HEK293 (cell line): ENCODE data around the gene TIMP2.
"Not testable (repeated sequence)": the region's sequence is repeated elsewhere in the genome, so short reads cannot be mapped to it uniquely, and the experiment has no call there.

Experiments used
- CTCF ChIA-PET: fragments of 350-600 bp; formaldehyde crosslinking; extraction: SDS; loops from one replicate; lab custom pipeline; 2021; ENCODE audit warnings: antibody characterized with exemption; lab: Yijun Ruan, JAX
- POLR2A ChIA-PET: fragments of 300-600 bp; formaldehyde crosslinking; extraction: SDS; loops from one replicate; lab custom pipeline; 2020; ENCODE audit warnings: antibody characterized with exemption, inconsistent platforms; lab: Yijun Ruan, JAX
- H3K27ac ChIP-seq: fragments of 200-500 bp; sonication (Bioruptor generic); 2 replicates; pipeline ENCODE4 v1.5.1; 2014; ENCODE audit warnings: low read depth, low read length, control low read depth, inconsistent platforms; ENCODE audit errors: extremely low read depth
- H3K36me3 ChIP-seq, 2 experiments: fragments of 200-500 bp in 1 of 2; sonication (Bioruptor generic) in 1 of 2; 1 replicate in 1 of 2; 2 replicates in 1 of 2; pipeline ENCODE4 v1.5.1; 2014 to 2017; ENCODE audit warnings: inconsistent platforms in 2 of 2, low read length in 2 of 2; ENCODE audit not compliant: control insufficient read depth in 2 of 2, insufficient read depth in 1 of 2
- H3K4me1 ChIP-seq: fragments of 200-500 bp; sonication (Bioruptor generic); 2 replicates; pipeline ENCODE4 v1.5.1; 2014; ENCODE audit warnings: mild to moderate bottlenecking, low read length, inconsistent platforms; ENCODE audit not compliant: control insufficient read depth, insufficient read depth
- H3K4me3 ChIP-seq: 2 replicates; pipeline ENCODE4 v1.5.1; 2011; ENCODE audit warnings: low read depth, mild to moderate bottlenecking, control low read depth, low read length, moderate library complexity
- H3K9me3 ChIP-seq: fragments of 200-500 bp; sonication (Bioruptor generic); 2 replicates; pipeline ENCODE4 v1.5.1; 2014; ENCODE audit warnings: low read depth, low read length, inconsistent platforms; ENCODE audit not compliant: control insufficient read depth, insufficient read depth
- EGR2 ChIP-seq: fragments of 450-650 bp; formaldehyde crosslinking; IDR thresholded peaks from 2 replicates; pipeline ENCODE4 v1.5.1; 2016; ENCODE audit warnings: low read depth, missing biosample characterization, missing genetic modification characterization
- HIC1 ChIP-seq: fragments of 450-650 bp; formaldehyde crosslinking; IDR thresholded peaks from 2 replicates; pipeline ENCODE4 v1.5.1; 2016; ENCODE audit warnings: missing biosample characterization, missing genetic modification characterization
- HOXA7 ChIP-seq: sonication (generic); formaldehyde crosslinking; IDR thresholded peaks from 2 replicates; pipeline ENCODE4 v1.8.1; 2022; ENCODE audit warnings: missing genetic modification reagents, borderline replicate concordance
- KLF7 ChIP-seq: fragments of 450-650 bp; formaldehyde crosslinking; IDR thresholded peaks from 2 replicates; pipeline ENCODE4 v1.5.1; 2016; ENCODE audit warnings: missing biosample characterization, missing genetic modification characterization, borderline replicate concordance
- SETDB1 ChIP-seq: IDR thresholded peaks from one replicate; pipeline ENCODE4 v1.6.1; 2017; ENCODE audit warnings: mild to moderate bottlenecking, low read length, moderate library complexity, mixed read lengths; ENCODE audit not compliant: insufficient read length
- SP7 ChIP-seq: fragments of 450-650 bp; formaldehyde crosslinking; IDR thresholded peaks from 2 replicates; pipeline ENCODE4 v1.5.1; 2016; ENCODE audit warnings: missing biosample characterization, missing genetic modification characterization
- WT1 ChIP-seq: fragments of 450-650 bp; formaldehyde crosslinking; IDR thresholded peaks from 2 replicates; pipeline ENCODE4 v1.5.1; 2016; ENCODE audit warnings: missing biosample characterization, missing genetic modification characterization
- ZBTB17 ChIP-seq: fragments of 450-650 bp; formaldehyde crosslinking; IDR thresholded peaks from 2 replicates; pipeline ENCODE4 v1.5.1; 2016; ENCODE audit warnings: missing biosample characterization, missing genetic modification characterization
- ZBTB49 ChIP-seq: fragments of 450-650 bp; formaldehyde crosslinking; IDR thresholded peaks from 2 replicates; pipeline ENCODE4 v1.5.1; 2016; ENCODE audit warnings: missing biosample characterization, missing genetic modification characterization, low read depth
- ZFP3 ChIP-seq: fragments of 450-650 bp; formaldehyde crosslinking; IDR thresholded peaks from 2 replicates; pipeline ENCODE4 v1.5.1; 2016; ENCODE audit warnings: low read depth, missing biosample characterization, missing genetic modification characterization
- ZIC2 ChIP-seq: fragments of 450-650 bp; formaldehyde crosslinking; IDR thresholded peaks from 2 replicates; pipeline ENCODE4 v1.5.1; 2016; ENCODE audit warnings: missing biosample characterization, missing genetic modification characterization
- ZNF223 ChIP-seq: fragments of 450-650 bp; formaldehyde crosslinking; IDR thresholded peaks from 2 replicates; pipeline ENCODE4 v1.5.1; 2016; ENCODE audit warnings: missing biosample characterization, missing genetic modification characterization
- ZNF239 ChIP-seq: fragments of 450-650 bp; formaldehyde crosslinking; IDR thresholded peaks from 2 replicates; pipeline ENCODE4 v1.5.1; 2016; ENCODE audit warnings: missing biosample characterization, missing genetic modification characterization
- ZNF362 ChIP-seq: fragments of 450-650 bp; formaldehyde crosslinking; IDR thresholded peaks from 2 replicates; pipeline ENCODE4 v1.5.1; 2016; ENCODE audit warnings: missing biosample characterization, missing genetic modification characterization
- ZNF37A ChIP-seq: fragments of 450-650 bp; IDR thresholded peaks from 2 replicates; pipeline ENCODE4 v1.5.1; 2018; ENCODE audit warnings: missing biosample characterization, missing genetic modification characterization
- ZNF449 ChIP-seq: fragments of 450-650 bp; formaldehyde crosslinking; IDR thresholded peaks from 2 replicates; pipeline ENCODE4 v1.5.1; 2017; ENCODE audit warnings: missing biosample characterization, mild to moderate bottlenecking, missing genetic modification characterization, moderate library complexity
- ZNF621 ChIP-seq: fragments of 450-650 bp; formaldehyde crosslinking; IDR thresholded peaks from 2 replicates; pipeline ENCODE4 v1.5.1; 2017; ENCODE audit warnings: missing biosample characterization, missing genetic modification characterization
- ZNF626 ChIP-seq: fragments of 450-650 bp; sonication (Bioruptor Pico); formaldehyde crosslinking; IDR thresholded peaks from 2 replicates; pipeline ENCODE4 v1.5.1; 2018; ENCODE audit warnings: missing biosample characterization, missing genetic modification characterization, inconsistent platforms
- ZNF639 ChIP-seq: fragments of 450-650 bp; formaldehyde crosslinking; IDR thresholded peaks from 2 replicates; pipeline ENCODE4 v1.5.1; 2016; ENCODE audit warnings: missing biosample characterization, missing genetic modification characterization
- ZNF654 ChIP-seq: fragments of 450-650 bp; formaldehyde crosslinking; IDR thresholded peaks from 2 replicates; pipeline ENCODE4 v1.5.1; 2016; ENCODE audit warnings: low read depth, missing biosample characterization, missing genetic modification characterization
- ZNF692 ChIP-seq: fragments of 450-650 bp; formaldehyde crosslinking; IDR thresholded peaks from 2 replicates; pipeline ENCODE4 v1.5.1; 2016; ENCODE audit warnings: missing biosample characterization, missing genetic modification characterization
- ZNF701 ChIP-seq: fragments of 450-650 bp; formaldehyde crosslinking; IDR thresholded peaks from 2 replicates; pipeline ENCODE4 v1.5.1; 2016; ENCODE audit warnings: missing biosample characterization, missing genetic modification characterization
- ZNF776 ChIP-seq: fragments of 450-650 bp; formaldehyde crosslinking; IDR thresholded peaks from 2 replicates; pipeline ENCODE4 v1.5.0; 2017; ENCODE audit warnings: missing biosample characterization, missing genetic modification characterization, borderline replicate concordance

The TIMP2 gene

GRCh38 chr17:78891406-78892061, 33.7 kb downstream of the TIMP2 start (continued):
- TF ChIP-seq ZNF621 (tag by site-specific recombination) (no peak), ZNF639 (tag by site-specific recombination) (no peak), ZNF362 (tag by site-specific recombination) (no peak), ZNF223 (tag by site-specific recombination) (no peak), HOXA7 (CRISPR knock-in tag) (no peak), ZBTB49 (tag by site-specific recombination) (no peak)

- H3K9me3 ChIP-seq: no peaks in the 10 kb centered on the region
- no peak overlapping the region for H3K4me3 ChIP-seq
- TF ChIP-seq ZNF654 (tag by site-specific recombination) (no peak), ZNF449 (no peak), EGR2 (tag by site-specific recombination) (no peak), WT1 (tag by site-specific recombination) (no peak), ZNF692 (tag by site-specific recombination) (no peak), SETDB1 (no peak), ZNF626 (tag by site-specific recombination) (no peak), ZBTB17 (no peak), ZIC2 (tag by site-specific recombination) (no peak), HIC1 (tag by site-specific recombination) (no peak), KLF7 (no peak), SP7 (tag by site-specific recombination) (no peak), ZNF701 (tag by site-specific recombination) (no peak), ZFP3 (tag by site-specific recombination) (no peak), ZNF37A (tag by site-specific recombination) (no peak), ZNF776 (tag by site-specific recombination) (no peak), ZNF239 (tag by site-specific recombination) (no peak)
- peaks cover 0 to 7% of the 10 kb centered on the region in 2 experiments; a peak in 2 of 3 replicates for H3K36me3 ChIP-seq
- CTCF ChIA-PET: interaction anchor here (0.6 to 2.0 kb wide), 3 partner anchors 25 to 722 kb away, joined by 3 to 7 read pairs (median 4); no protein-coding TSS in a partner anchor
- H3K4me1 ChIP-seq: no peaks in the 10 kb centered on the region
- no peak overlapping the region for H3K27ac ChIP-seq
- POLR2A ChIA-PET: interaction anchor here (0.6 kb wide), 1 partner anchor 159 kb away, joined by 3 read pairs; no protein-coding TSS in a partner anchor
Observed at GRCh38 chr17:78890498-78890897, 34.7 kb downstream of the TIMP2 start.

- not testable (repeated sequence) for H3K4me3 ChIP-seq
Observed at GRCh38 chr17:78890096-78890495, 35.1 kb downstream of the TIMP2 start.

More at GRCh38 chr17:78890096-78890495, 35.1 kb downstream of the TIMP2 start:
- H3K36me3 ChIP-seq, H3K9me3 ChIP-seq, H3K27ac ChIP-seq, POLR2A ChIA-PET, H3K4me1 ChIP-seq: not testable (repeated sequence)
- CTCF ChIA-PET: interaction anchor here (0.6 to 2.0 kb wide), 3 partner anchors 24 to 723 kb away, joined by 3 to 7 read pairs (median 4); no protein-coding TSS in a partner anchor
